ENCODE measurements around the gene C18orf32. TPM values are rescaled to one million over a fixed set of nuclear protein-coding genes. Genes with fewer than 3 reads are reported as not detected.

C18orf32 gene
- total and polyA plus RNA-seq, 2 of the 8 experiments (the other 6 are each of a cell fraction or from before 2014, with no cell fraction given) = 17.3 to 20.1 TPM

DNA sequence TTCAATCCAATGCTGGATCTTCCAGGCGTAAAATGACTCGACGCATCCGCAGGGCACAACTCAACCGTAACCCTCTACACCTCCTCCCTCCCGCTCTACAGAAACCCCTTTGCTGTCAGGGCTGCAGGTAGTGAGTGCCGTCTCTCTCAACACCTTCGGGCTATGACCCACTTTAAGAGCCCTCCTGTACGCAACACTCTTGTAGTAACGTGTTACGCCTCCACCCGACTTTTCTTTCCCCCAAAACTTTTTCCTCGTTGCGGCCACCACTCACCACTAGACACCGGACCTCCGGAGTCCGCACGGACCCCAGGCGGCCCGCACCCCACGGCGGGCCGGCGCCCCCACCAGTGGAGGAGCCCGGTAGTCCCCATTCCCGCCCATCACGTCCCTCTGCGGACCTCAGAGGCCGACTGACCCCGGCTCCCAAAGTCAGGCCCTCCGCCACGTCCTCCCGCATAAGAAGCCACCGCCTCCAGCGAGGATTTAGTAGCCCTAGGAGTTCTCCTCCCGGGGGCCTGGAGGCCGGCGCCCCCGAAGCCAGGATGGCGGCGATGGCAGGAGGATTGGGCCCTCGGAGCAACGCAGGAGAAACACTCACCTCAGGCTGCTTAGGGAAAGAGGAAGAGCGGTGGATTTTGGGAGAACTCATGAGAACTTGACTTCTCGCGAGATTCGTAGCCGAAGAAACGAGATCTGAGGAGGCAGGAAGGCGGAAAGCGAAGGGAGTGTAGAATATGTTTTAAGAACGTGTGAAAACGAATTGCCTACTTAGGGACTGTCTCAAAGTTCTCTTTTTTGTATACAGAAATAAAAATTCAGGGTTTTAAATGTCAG is 5.0 kb upstream of the C18orf32 start, which contains the start of gene RPL17 (continued):
- peak; percentile 64; the same call in 1 of the 2 replicates for TF ChIP-seq YY1 (IDR thresholded peaks at IDR 0.05; ENCODE audit: low read depth, low read length)
- TF ChIP-seq CBX8 (IDR thresholded peaks at IDR 0.05; ENCODE audit: borderline replicate concordance, low read depth, low read length) = no peak
- TF ChIP-seq SAP30 (IDR thresholded peaks at IDR 0.05; ENCODE audit: insufficient read depth, insufficient replicate concordance, low read length) = no peak
- TF ChIP-seq RAD21 (IDR thresholded peaks at IDR 0.05 in 1 of 2, conservative IDR thresholded peaks at IDR 0.05 in 1 of 2; ENCODE audit: low read depth in 2 of 2, low read length in 2 of 2) = no peak
